ENCODE results near the gene GDF9.
"Not testable (repeated sequence)": the region's sequence is repeated elsewhere in the genome, so short reads cannot be mapped to it uniquely, and the experiment has no call there.

Gene GDF9

DNA sequence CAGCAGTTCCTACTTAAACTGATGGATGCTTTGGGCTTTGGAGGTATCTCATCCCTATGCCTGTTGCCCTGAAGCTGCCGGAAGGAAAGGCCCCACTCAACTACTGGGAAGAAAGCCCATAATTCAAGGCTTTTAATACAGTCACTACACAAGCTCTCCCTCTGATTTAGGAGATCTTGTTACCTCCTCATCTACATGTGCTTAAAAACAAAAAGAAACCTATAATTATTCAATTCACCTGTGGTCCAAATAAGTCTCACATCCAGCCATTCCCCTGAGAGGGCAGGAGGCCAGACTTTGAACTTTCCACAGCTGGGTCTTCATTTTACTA, 6.5 kb upstream of the GDF9 start:
- DNase-seq: no peak

DNA sequence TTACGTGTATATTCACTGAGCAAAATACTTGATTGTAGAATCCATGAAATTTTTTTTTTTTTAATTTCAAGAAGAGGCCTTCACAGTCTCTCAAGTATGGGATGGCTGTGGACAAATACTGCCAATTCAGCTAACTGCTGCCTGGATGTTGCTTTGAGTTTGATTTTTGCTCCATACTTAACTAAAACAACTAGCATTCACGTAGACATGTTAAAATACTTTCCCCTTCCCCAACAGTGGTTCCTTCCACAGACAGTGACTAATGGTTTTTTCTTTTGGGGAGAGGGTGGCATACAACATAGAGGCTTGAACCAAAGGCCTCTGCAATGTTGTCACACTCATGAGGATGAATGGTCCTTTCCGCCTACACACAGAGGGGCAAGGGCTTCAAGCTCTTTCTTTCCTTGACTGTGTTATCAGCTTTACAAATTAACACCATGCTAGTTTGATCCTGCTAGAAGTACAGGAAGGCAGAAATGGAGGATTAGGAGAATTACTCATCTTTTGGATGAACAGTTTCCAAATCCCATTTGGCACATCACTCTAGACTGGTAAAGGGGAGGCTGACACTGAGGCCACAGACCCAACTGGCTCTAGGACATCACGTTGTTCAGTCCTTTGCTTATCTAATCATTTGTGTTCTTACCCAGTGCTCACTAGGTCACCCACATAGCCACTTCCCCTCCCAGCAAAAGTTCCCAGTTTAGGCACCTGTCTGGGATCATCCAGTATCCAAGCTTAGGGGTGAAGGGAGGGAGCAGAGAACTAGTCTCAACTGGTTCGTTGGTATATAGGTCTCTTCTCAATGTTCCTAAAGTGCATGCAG, 5.4 kb upstream of the GDF9 start:
- no peak for DNase-seq

GRCh38 chr5:132870801-132871200, 4.5 kb upstream of the GDF9 start:
- DNase-seq: no peak

GRCh38 chr5:132868754-132869153, 2.5 kb upstream of the GDF9 start:
- DNase-seq: no peak

GRCh38 chr5:132867046-132867451, 780 bp upstream of the GDF9 start:
- DNase-seq: no peak

DNA sequence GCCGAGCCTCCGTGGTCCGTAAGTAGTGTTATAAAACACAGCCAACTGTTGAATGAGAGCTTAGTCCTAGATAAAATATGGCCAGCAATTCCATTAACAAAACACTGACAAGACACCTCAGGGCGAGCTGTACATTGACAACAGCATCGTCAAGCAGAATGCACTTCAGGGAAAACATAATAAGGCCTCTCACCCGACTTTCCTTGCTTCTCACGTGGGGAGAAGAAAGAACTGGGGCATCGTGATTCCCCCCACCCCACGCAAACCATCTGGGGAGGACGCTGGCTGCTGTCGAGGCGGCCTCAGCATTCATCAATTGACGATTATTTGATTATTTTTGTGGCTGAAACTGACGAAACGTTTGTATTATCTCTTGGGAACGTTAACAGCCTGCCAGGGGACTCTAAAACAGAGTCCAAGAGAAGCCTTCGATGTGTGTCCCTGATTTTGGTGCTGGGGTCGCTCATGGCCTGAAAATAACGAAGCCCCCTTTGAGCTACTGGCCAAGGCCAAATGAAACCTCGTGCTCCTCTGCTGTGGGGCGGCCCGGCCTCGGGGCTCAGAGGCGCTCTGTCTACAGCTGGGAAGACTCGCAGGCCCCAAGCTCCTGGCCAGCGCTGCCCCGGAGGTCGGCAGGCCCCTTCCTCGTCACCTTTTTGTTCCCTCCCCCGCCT, 464 bp downstream of the GDF9 start:
- no peak for DNase-seq

DNA sequence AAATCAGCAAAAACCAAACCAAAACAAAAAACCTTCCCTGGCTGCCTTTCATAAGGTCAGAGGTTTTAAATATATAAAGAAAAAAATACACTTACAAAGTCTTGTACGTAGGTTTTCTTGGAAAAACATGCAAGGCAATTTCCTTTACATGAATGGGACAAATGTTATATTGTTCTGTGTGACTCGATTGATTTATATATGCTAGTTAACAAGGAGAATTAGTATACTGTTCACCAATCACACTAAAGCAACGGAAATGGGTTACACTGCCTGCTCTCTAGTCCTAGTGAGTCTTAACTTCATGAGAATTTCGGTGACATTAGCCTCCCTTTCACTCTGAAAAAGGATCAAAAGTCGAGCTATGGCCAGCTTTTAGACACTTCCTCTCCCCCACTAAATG, 5.5 kb downstream of the GDF9 start:
- no peak for DNase-seq

DNA sequence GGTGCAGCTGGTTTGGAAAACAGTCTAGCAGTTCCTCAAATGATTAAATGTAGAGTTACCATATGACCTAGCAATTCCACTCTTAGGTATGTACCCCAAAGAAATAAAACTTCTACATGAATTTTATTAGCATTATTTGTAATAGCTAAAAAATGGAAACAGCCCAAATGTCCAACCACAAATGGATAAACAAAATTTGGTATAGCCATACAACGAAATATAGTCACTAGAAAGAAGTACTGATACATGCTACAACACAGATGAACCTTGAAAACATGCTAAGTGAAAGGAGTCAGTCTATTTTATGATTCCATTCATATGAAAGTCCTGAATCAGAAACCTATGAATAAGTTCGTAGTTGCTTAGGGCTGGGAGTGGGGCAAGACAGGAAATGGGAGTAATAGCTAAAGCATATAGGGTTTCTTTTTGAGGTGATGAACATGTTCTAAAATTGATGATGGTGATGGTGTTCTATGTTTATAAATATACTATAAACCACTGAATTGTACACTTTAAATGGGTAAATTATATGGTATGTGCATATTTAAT, 6.3 kb downstream of the GDF9 start:
- no peak for DNase-seq

DNA sequence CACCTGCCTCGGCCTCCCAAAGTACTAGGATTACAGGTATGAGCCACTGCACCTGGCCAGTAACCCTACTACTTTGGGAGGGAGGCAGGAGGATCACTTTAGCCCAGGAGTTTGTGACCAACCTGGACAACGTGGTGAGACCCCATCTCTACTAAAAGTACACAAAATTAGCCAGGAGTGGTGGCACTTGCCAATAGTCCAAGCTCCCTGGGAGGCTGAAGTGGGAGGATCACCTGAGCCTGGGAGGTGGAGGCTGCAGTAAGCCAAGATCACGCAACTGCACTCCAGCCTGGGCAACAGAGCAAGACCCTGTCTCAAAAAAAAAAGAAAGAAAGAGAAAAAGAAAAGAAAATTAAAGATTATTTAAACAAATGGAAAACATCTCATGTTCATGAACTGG, 10.3 kb downstream of the GDF9 start:
- no peak for DNase-seq

DNA sequence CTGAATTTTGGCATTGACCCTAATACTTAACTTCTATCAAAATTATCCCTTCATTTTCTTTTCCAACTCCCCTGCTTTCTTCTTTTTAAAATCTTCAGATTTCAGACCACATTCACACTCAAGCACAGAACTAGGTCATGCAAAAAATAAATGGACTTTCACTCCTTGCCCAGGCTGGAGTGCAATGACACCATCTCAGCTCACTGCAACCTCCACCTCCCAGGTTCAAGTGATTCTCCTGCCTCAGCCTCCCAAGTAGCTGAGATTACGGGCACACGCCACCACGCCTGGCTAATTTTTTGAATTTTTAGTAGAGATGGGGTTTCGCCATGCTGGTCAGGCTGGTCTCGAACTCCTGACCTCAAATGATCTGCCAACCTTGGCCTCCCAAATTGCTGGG, 11.3 kb downstream of the GDF9 start:
- DNase-seq: not testable (repeated sequence)

DNA sequence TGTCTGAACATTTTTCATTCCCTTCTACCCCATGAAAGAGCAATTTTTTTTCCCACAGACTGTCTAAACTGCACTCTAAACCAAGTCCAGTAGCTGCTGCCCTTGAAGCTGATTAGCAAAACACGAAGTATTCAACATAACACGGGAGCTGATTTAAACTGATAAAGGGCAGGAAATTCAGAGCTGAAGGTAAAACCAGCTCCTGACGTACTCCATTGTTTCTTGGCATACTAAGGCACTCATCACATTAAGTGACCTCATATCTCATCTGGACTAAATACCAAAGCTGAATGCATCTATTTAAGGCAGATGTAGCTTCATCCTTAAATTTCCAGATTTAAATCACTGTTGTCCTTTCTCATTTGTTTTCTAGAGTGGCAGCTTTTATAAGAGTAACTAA, 12.0 kb downstream of the GDF9 start:
- no peak for DNase-seq

DNA sequence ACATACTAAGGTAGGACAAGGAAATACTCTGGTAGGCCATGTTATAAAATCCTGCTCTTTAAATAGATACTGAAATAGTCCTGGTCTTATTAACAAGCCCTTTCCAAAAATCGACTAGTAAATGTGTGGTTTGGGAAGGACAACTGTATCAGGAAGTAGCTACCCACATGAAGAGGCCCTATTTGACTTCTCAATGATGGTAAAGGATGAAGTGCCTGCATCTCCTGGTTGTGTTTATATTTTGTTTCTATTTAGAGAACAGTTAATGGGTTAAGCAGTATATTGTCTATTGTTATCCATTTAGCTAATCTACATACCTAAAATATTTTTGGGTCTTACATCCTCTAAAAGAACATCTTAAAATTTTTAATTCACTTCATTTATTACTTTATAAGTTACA, 12.5 kb downstream of the GDF9 start:
- DNase-seq: no peak

DNA sequence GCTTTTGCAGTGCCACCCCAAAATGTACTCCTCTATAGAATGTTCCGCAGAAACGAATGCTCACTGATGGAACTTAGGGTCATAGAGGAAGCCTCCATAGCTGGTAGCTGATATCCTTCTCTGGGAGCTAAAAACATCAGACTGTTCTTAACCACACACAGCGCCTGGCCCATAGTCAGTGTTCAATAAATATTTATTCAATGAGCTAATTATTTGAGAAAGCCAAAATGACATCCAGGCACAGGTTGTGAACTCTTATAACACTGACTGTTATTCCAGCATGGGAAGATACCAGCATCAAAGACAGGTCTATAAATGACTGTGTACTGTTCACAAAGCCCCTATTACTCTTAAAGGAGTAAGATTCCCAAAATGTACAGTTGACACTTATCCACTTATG, 12.9 kb downstream of the GDF9 start:
- DNase-seq: no peak

GRCh38 chr5:132850066-132850465, 16.2 kb downstream of the GDF9 start:
- DNase-seq: no peak

GRCh38 chr5:132849347-132849746, 16.9 kb downstream of the GDF9 start:
- no peak for DNase-seq

GRCh38 chr5:132848270-132848669, 18.0 kb downstream of the GDF9 start:
- no peak for DNase-seq

GRCh38 chr5:132841305-132841704, 25.0 kb downstream of the GDF9 start:
- DNase-seq: no peak

DNA sequence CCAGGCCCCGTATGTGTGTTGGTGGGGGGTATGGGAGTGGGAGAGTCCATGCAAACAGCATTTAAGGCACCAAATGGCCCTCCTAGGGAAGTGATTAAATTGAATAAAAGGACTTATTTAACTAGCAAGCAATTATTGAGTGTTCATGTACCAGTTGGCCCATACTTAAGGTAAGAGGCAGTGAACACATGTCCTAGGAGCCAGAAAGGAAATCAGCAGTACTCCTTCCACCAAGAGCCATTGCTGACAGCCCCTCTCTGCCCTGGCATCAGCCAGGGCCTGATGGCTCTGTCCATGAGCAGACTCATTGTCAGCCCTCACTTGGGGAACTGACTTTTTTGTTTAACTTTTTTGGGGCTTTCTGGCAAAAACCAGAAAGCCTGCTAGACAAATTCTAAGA, 25.4 kb downstream of the GDF9 start:
- no peak for DNase-seq

GRCh38 chr5:132840313-132840712, 26.0 kb downstream of the GDF9 start:
- no peak for DNase-seq

- no peak for DNase-seq
Measured at GRCh38 chr5:132839426-132840301, 26.6 kb downstream of the GDF9 start.

DNA sequence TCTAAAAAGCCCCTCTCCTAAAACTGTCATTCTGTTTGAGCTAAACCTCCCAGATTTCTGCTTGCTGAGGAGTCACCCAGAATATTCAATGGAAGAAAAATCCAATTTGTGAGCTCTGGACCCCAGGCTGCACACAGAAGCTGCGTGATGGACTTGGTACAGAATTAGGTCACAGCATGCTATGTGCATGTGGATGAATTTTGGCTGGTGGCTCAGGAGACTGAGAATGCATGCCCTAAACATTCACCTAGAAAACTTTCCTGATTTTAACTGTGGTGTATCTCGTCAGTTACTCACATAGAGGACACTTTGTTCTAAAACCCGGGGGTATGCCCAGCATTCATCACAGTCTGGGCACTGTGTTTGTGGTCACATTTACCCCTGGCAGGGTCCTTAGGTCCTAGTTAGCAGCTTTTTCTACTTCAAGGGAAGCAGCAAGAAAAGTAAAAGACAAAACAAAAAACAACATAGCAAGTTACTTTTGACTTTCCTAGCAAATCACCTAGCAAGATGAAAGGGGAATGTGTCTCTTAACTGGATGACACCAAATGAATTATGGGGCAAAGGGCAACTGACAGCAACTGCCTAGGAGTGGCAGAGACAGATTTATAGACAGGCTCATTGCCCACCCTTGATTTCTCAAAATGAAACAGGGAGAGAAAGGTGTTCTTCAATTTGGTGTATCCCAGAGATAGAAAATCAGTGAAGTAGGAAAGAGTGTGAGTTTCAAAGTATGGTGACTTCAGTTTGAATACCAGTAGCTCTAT, 27.6 kb downstream of the GDF9 start:
- DNase-seq: no peak

- no peak for DNase-seq
Measured at GRCh38 chr5:132837868-132838267, 28.4 kb downstream of the GDF9 start.

- DNase-seq: no peak
Measured at GRCh38 chr5:132836852-132837251, 29.4 kb downstream of the GDF9 start.
